OCI-LY7 (cell line): ENCODE results near the gene GSDME. TPM values are rescaled to one million over a fixed set of nuclear protein-coding genes. Genes with fewer than 3 reads are reported as not detected.

Experiments used
- BruUV-seq: library from RNA; stranded (reverse); fragments of 400-500 nt; replicated peaks from 2 replicates; lab custom pipeline; 2021; lab: Mats Ljungman, UMichigan
- CTCF ChIA-PET: fragments of 300-600 bp; sonication (Branson Sonifier 250); formaldehyde crosslinking; loops from one replicate; lab custom pipeline; 2022; ENCODE audit warnings: antibody characterized with exemption; ENCODE audit not compliant: unreplicated experiment; lab: Charles Lee
- POLR2A ChIA-PET: fragments of 300-600 bp; sonication (Branson Sonifier 250); formaldehyde crosslinking; loops from one replicate; lab custom pipeline; 2022; ENCODE audit warnings: antibody characterized with exemption; lab: Charles Lee
- DNase-seq: peaks from one replicate; pipeline ENCODE4 v3.0.0-alpha.2; 2015; ENCODE audit warnings: low spot score
- H2AFZ ChIP-seq: fragments of 200-600 bp; sonication (generic), shearing (Covaris generic); 2 replicates; pipeline ENCODE4 v1.6.1; 2014; ENCODE audit warnings: mild to moderate bottlenecking, antibody characterized with exemption, low read length, moderate library complexity
- H3K27ac ChIP-seq: fragments of 200-600 bp; sonication (generic); 2 replicates; pipeline ENCODE4 v1.5.1; 2014; ENCODE audit warnings: mixed run types, low read depth, mild to moderate bottlenecking, moderate library complexity, low read length, inconsistent platforms; ENCODE audit not compliant: poor library complexity, severe bottlenecking
- H3K36me3 ChIP-seq: fragments of 200-600 bp; sonication (generic); 2 replicates; pipeline ENCODE4 v1.6.1; 2014; ENCODE audit warnings: mild to moderate bottlenecking, antibody characterized with exemption, low read length, moderate library complexity, mixed read lengths; ENCODE audit not compliant: insufficient read depth
- H3K4me1 ChIP-seq: fragments of 200-600 bp; sonication (generic); 2 replicates; pipeline ENCODE4 v1.5.1; 2014; ENCODE audit warnings: mild to moderate bottlenecking, low read length; ENCODE audit not compliant: insufficient read depth, poor library complexity, severe bottlenecking
- H3K4me2 ChIP-seq: fragments of 200-600 bp; sonication (generic); 2 replicates; pipeline ENCODE4 v1.6.1; 2014; ENCODE audit warnings: mild to moderate bottlenecking, low read length
- H3K4me3 ChIP-seq: fragments of 200-600 bp; sonication (generic); 2 replicates; pipeline ENCODE4 v1.5.1; 2014; ENCODE audit warnings: mild to moderate bottlenecking, low read depth, low read length; ENCODE audit not compliant: poor library complexity, severe bottlenecking
- H3K79me2 ChIP-seq: fragments of 200-600 bp; sonication (generic); 2 replicates; pipeline ENCODE4 v1.6.1; 2016; ENCODE audit warnings: low read depth, mild to moderate bottlenecking, low read length, moderate library complexity, mixed read lengths; ENCODE audit not compliant: insufficient read depth
- H3K9me2 ChIP-seq: fragments of 200-600 bp; sonication (generic); 2 replicates; pipeline ENCODE4 v1.6.1; 2016; ENCODE audit warnings: mild to moderate bottlenecking, low read length, mixed read lengths; ENCODE audit not compliant: insufficient read depth
- H3K9me3 ChIP-seq: fragments of 200-600 bp; sonication (generic); 2 replicates; pipeline ENCODE4 v1.6.1; 2014; ENCODE audit warnings: mild to moderate bottlenecking, mixed run types, low read length, mixed read lengths
- H4K20me1 ChIP-seq: fragments of 200-600 bp; sonication (generic); 2 replicates; pipeline ENCODE4 v1.6.1; 2014; ENCODE audit warnings: mild to moderate bottlenecking, antibody characterized with exemption, low read length, moderate library complexity, mixed read lengths; ENCODE audit not compliant: insufficient read depth
- CTCF ChIP-seq: fragments of 200-600 bp; sonication (generic); conservative IDR thresholded peaks from 2 replicates; pipeline ENCODE4 v1.5.1; 2014; ENCODE audit warnings: mild to moderate bottlenecking, antibody characterized with exemption, low read length, moderate library complexity, mixed read lengths
- EZH2phosphoT487 ChIP-seq: fragments of 200-600 bp; sonication (generic); IDR thresholded peaks from 2 replicates; pipeline ENCODE4 v1.6.1; 2018; ENCODE audit warnings: low read depth, borderline replicate concordance, mild to moderate bottlenecking, mixed run types, antibody characterized with exemption, low read length, moderate library complexity, mixed read lengths
- intact Hi-C: fragments of 100-400 bp; cut with micrococcal nuclease; formaldehyde crosslinking; loops from one replicate; pipeline ENCODE4 v1.10.0; 2022; ENCODE audit not compliant: unreplicated experiment
- total RNA-seq, 2 experiments: library from RNA; depleted of rRNA in 1 of 2; stranded (reverse); fragments of >200 nt in 1 of 2; shearing (Covaris generic) in 1 of 2; gene quantifications; 2 replicates each; pipeline ENCODE4 v1.2.3, GENCODE V29; 2014 to 2022

GSDME gene
- total RNA-seq, 2 experiments from 2014 or later, result 33.0 to 41.7 TPM

- no peak for TF ChIP-seq CTCF
- TF ChIP-seq EZH2phosphoT487, result no peak
- BruUV-seq, result no TSS peak
- Histone ChIP-seq H2AFZ (no peak overlapping the region), H4K20me1 (no peaks in the 10 kb centered on the region), H3K4me2 (no peak overlapping the region), H3K4me3 (no peak overlapping the region), H3K9me2 (no peaks in the 10 kb centered on the region), H3K36me3 (no peaks in the 10 kb centered on the region), H3K9me3 (no peaks in the 10 kb centered on the region), H3K79me2 (no peaks in the 10 kb centered on the region), H3K4me1 (peaks cover 13% of the 10 kb centered on the region), H3K27ac (no peak overlapping the region)
- ChIA-PET CTCF (no interaction called here), POLR2A (interaction anchor here (1.2 kb wide), 1 partner anchor 10 kb away, joined by 3 read pairs; no protein-coding TSS in a partner anchor)
- intact Hi-C loops, result no loop called here
- DNase-seq, result peak; percentile 28
These were observed 29.8 kb downstream of the GSDME start for GRCh38 chr7:24727154-24728120.

- Histone ChIP-seq H3K9me2 (no peaks in the 10 kb centered on the region), H2AFZ (no peak overlapping the region), H3K27ac (no peak overlapping the region), H3K4me1 (peaks cover 23% of the 10 kb centered on the region), H3K4me3 (no peak overlapping the region), H3K79me2 (no peaks in the 10 kb centered on the region), H4K20me1 (no peaks in the 10 kb centered on the region), H3K9me3 (no peaks in the 10 kb centered on the region), H3K36me3 (no peaks in the 10 kb centered on the region), H3K4me2 (no peak overlapping the region)
- TF ChIP-seq CTCF, result no peak
- TF ChIP-seq EZH2phosphoT487, result no peak
- no peak for DNase-seq
- CTCF ChIA-PET, result no interaction called here
- no TSS peak for BruUV-seq
- POLR2A ChIA-PET, result interaction anchor here (0.6 kb wide), 1 partner anchor 367 kb away, joined by 4 read pairs; no protein-coding TSS in a partner anchor
- intact Hi-C loops, result no loop called here
These were observed 31.6 kb downstream of the GSDME start for GRCh38 chr7:24725554-24726241.
